ENCODE results near the gene KIZ. TPM values are rescaled to one million over a fixed set of nuclear protein-coding genes. Genes with fewer than 3 reads are reported as not detected.

KIZ gene
- total RNA-seq, 1 experiment from 2014 or later: 13.4 TPM

DNA sequence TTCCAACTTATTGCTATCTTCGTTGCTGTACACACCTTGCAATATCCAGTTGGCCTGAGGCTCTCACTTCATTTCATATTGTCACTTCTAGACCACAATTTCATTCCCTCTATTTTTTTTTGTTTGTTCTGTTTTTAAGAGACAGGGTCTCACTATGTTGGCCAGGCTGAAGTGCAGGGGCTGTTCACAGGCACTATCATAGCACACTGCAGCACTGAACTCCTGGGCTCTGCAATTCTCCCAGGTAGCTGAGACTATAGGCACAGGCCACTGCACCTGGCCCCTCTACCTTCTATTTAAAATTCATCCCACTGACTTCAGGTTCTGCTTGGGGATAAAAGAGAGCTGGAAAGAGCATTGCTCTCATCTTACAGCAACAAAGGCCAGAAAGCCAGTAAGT, 15.1 kb upstream of the KIZ start:
- H3K9ac ChIP-seq (ENCODE audit: low read length): no peak overlapping the region

DNA sequence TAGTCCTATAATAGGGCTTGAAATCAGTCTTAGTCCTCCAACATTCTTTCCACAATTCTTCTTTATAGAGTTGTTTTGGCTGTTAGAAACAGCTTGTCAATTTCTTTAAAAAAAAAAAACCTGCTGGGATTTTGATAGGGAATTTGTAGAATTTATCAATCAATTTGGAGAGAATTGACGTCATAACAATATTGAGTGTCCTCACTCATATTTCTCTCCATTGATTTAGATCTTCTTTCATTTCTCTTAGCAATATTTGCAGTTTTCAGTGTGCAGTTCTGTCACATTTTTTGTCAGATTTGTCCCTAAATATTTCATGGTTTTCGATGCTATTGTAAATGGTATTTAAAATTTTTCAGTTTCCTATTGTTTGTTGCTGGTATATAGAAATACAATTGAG, 14.5 kb upstream of the KIZ start:
- DNase-seq (no peak), ATAC-seq (no peak)
- Histone ChIP-seq H3K27me3 (ENCODE audit: low read length) (peaks cover 54% of the 10 kb centered on the region), H3K79me2 (ENCODE audit: low read length) (no peaks in the 10 kb centered on the region), H3K4me1 (ENCODE audit: insufficient read depth, low read length) (no peaks in the 10 kb centered on the region), H3K27ac (ENCODE audit: low read length) (no peak overlapping the region), H3F3A (ENCODE audit: low read length, unreplicated experiment) (no peaks in the 10 kb centered on the region), H2AFZ (ENCODE audit: low read length) (no peak overlapping the region), H3K4me3 (ENCODE audit: low read length) (no peak overlapping the region), H4K20me1 (ENCODE audit: low read length) (no peaks in the 10 kb centered on the region), H3K4me2 (ENCODE audit: low read length) (no peak overlapping the region), H3K36me3 (ENCODE audit: low read depth, low read length) (no peaks in the 10 kb centered on the region), H3K9me2 (replicated peaks; ENCODE audit: low read length) (no peaks in the 10 kb centered on the region), H3K9ac (ENCODE audit: low read length) (no peak overlapping the region), H3K9me3 (ENCODE audit: low read length) (no peaks in the 10 kb centered on the region)
- intact Hi-C loops (cut with micrococcal nuclease): no loop called here
- BruUV-seq (replicated peaks): no TSS peak
- TF ChIP-seq EZH2phosphoT487 (IDR thresholded peaks at IDR 0.05; ENCODE audit: borderline replicate concordance, low read length) (no peak), EZH2 (IDR thresholded peaks at IDR 0.05; ENCODE audit: low read length, unreplicated experiment) (no peak)
- TF ChIP-seq, protein P1, sequence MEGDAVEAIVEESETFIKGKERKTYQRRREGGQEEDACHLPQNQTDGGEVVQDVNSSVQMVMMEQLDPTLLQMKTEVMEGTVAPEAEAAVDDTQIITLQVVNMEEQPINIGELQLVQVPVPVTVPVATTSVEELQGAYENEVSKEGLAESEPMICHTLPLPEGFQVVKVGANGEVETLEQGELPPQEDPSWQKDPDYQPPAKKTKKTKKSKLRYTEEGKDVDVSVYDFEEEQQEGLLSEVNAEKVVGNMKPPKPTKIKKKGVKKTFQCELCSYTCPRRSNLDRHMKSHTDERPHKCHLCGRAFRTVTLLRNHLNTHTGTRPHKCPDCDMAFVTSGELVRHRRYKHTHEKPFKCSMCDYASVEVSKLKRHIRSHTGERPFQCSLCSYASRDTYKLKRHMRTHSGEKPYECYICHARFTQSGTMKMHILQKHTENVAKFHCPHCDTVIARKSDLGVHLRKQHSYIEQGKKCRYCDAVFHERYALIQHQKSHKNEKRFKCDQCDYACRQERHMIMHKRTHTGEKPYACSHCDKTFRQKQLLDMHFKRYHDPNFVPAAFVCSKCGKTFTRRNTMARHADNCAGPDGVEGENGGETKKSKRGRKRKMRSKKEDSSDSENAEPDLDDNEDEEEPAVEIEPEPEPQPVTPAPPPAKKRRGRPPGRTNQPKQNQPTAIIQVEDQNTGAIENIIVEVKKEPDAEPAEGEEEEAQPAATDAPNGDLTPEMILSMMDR (conservative IDR thresholded peaks at IDR 0.05; ENCODE audit: low read depth, low read length): no peak
- CTCF ChIA-PET: no interaction called here
- POLR2A ChIA-PET (ENCODE audit: unreplicated experiment): no interaction called here

More for the DNA sequence above, 15.1 kb upstream of the KIZ start:
- Histone ChIP-seq H3K9me3 (ENCODE audit: low read length) (no peaks in the 10 kb centered on the region), H3K9me2 (replicated peaks; ENCODE audit: low read length) (no peaks in the 10 kb centered on the region), H3F3A (ENCODE audit: low read length, unreplicated experiment) (no peaks in the 10 kb centered on the region), H3K27me3 (ENCODE audit: low read length) (peaks cover 55% of the 10 kb centered on the region), H3K4me3 (ENCODE audit: low read length) (no peak overlapping the region), H3K79me2 (ENCODE audit: low read length) (no peaks in the 10 kb centered on the region), H3K4me1 (ENCODE audit: insufficient read depth, low read length) (no peaks in the 10 kb centered on the region), H3K4me2 (ENCODE audit: low read length) (no peak overlapping the region), H3K27ac (ENCODE audit: low read length) (no peak overlapping the region), H3K36me3 (ENCODE audit: low read depth, low read length) (no peaks in the 10 kb centered on the region), H2AFZ (ENCODE audit: low read length) (no peak overlapping the region), H4K20me1 (ENCODE audit: low read length) (no peaks in the 10 kb centered on the region)
- ChIA-PET POLR2A (ENCODE audit: unreplicated experiment) (no interaction called here), CTCF (no interaction called here)
- intact Hi-C loops (cut with micrococcal nuclease): no loop called here
- TF ChIP-seq EZH2phosphoT487 (IDR thresholded peaks at IDR 0.05; ENCODE audit: borderline replicate concordance, low read length) (no peak), EZH2 (IDR thresholded peaks at IDR 0.05; ENCODE audit: low read length, unreplicated experiment) (no peak)
- TF ChIP-seq, protein P1 (conservative IDR thresholded peaks at IDR 0.05; ENCODE audit: low read depth, low read length): no peak
- no TSS peak for BruUV-seq (replicated peaks)
- DNase-seq: no peak
- ATAC-seq: no peak

DNA sequence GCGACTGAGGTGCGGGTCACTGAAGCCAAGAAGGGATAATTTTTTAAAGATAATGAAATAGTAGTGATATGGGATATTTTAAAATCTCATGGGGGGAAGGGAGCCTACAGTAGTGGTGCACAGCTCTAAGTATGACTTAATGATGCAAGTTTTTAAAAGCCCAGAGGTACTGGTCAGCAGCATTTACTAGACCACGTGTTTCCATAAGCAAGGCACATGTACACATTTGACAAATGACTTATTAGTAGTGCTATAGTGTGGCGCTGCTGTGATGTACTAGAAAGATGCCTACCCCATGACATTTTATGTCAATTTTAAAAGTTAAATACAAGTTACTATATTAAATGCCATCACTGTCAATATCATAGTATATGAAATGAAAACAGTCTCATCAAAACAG, 12.2 kb upstream of the KIZ start:
- no TSS peak for BruUV-seq (replicated peaks)

More for the DNA sequence above, 12.2 kb upstream of the KIZ start:
- CTCF ChIA-PET: no interaction called here
- Histone ChIP-seq H3K36me3 (ENCODE audit: low read depth, low read length) (no peaks in the 10 kb centered on the region), H3K79me2 (ENCODE audit: low read length) (no peaks in the 10 kb centered on the region), H3K4me1 (ENCODE audit: insufficient read depth, low read length) (peaks cover 6% of the 10 kb centered on the region), H2AFZ (ENCODE audit: low read length) (no peak overlapping the region), H3K9me3 (ENCODE audit: low read length) (no peaks in the 10 kb centered on the region), H3K9me2 (replicated peaks; ENCODE audit: low read length) (no peaks in the 10 kb centered on the region), H3K4me2 (ENCODE audit: low read length) (no peak overlapping the region), H4K20me1 (ENCODE audit: low read length) (no peaks in the 10 kb centered on the region), H3K27ac (ENCODE audit: low read length) (no peak overlapping the region), H3F3A (ENCODE audit: low read length, unreplicated experiment) (no peaks in the 10 kb centered on the region), H3K4me3 (ENCODE audit: low read length) (no peak overlapping the region), H3K9ac (ENCODE audit: low read length) (no peak overlapping the region), H3K27me3 (ENCODE audit: low read length) (peaks cover 36% of the 10 kb centered on the region)
- DNase-seq (no peak), ATAC-seq (no peak)
- TF ChIP-seq EZH2phosphoT487 (IDR thresholded peaks at IDR 0.05; ENCODE audit: borderline replicate concordance, low read length): no peak
- intact Hi-C loops (cut with micrococcal nuclease): no loop called here
- POLR2A ChIA-PET (ENCODE audit: unreplicated experiment): no interaction called here
